Activated B cell treated with CpG ODN at 0.5 μM for 24 hours (primary cell): ENCODE results near the gene ZNF670. TPM values are rescaled to one million over a fixed set of nuclear protein-coding genes. Genes with fewer than 3 reads are reported as not detected.
A peak's percentile ranks its signal among the peaks of the same experiment; 100 is the strongest.

Experiments
- ATAC-seq: fragments of 200-7000 bp; cut with Tn5 transposase; one replicate; pipeline ENCODE4 v1.10.0; 2021; ENCODE audit warnings: low read depth, mild to moderate bottlenecking, moderate library complexity
- CTCF ChIA-PET: fragments of 350-600 bp; sonication (Branson Sonifier 250); formaldehyde crosslinking; loops from one replicate; lab custom pipeline; 2021; ENCODE audit warnings: antibody characterized with exemption; lab: Charles Lee
- POLR2A ChIA-PET: fragments of 350-600 bp; sonication (Branson Sonifier 250); formaldehyde crosslinking; loops from one replicate; lab custom pipeline; 2021; ENCODE audit warnings: antibody characterized with exemption; lab: Charles Lee
- DNase-seq: peaks from one replicate; pipeline ENCODE4 v3.0.0; 2022
- H3K27ac Mint-ChIP-seq: one replicate; pipeline ENCODE4 v1.8.0; 2020; ENCODE audit warnings: mixed read lengths
- H3K27me3 Mint-ChIP-seq: one replicate; pipeline ENCODE4 v1.8.0; 2021; ENCODE audit warnings: mixed read lengths
- H3K36me3 Mint-ChIP-seq: one replicate; pipeline ENCODE4 v1.8.0; 2021; ENCODE audit warnings: low read depth, mixed read lengths
- H3K4me1 Mint-ChIP-seq: one replicate; pipeline ENCODE4 v1.8.0; 2021; ENCODE audit warnings: mixed read lengths
- H3K4me3 Mint-ChIP-seq: one replicate; pipeline ENCODE4 v1.8.0; 2020; ENCODE audit warnings: mild to moderate bottlenecking, mixed read lengths
- H3K9me3 Mint-ChIP-seq: one replicate; pipeline ENCODE4 v1.8.0; 2020; ENCODE audit warnings: mixed read lengths
- intact Hi-C: fragments of 100-400 bp; cut with micrococcal nuclease; formaldehyde crosslinking; loops from one replicate; pipeline ENCODE4 v1.15.1; 2024
- total RNA-seq: library from RNA; stranded (reverse); gene quantifications from 2 replicates; pipeline ENCODE4 v1.2.3, GENCODE V29; 2022
- TF ChIP-seq, protein P1 (sequence below): fragments of 200-600 bp; IDR thresholded peaks from one replicate; pipeline ENCODE4 v1.8.0; 2022; ENCODE audit warnings: antibody characterized with exemption, mild to moderate bottlenecking

Gene ZNF670
- total RNA-seq, 1 donor from 2014 or later: 6.2 TPM

DNA sequence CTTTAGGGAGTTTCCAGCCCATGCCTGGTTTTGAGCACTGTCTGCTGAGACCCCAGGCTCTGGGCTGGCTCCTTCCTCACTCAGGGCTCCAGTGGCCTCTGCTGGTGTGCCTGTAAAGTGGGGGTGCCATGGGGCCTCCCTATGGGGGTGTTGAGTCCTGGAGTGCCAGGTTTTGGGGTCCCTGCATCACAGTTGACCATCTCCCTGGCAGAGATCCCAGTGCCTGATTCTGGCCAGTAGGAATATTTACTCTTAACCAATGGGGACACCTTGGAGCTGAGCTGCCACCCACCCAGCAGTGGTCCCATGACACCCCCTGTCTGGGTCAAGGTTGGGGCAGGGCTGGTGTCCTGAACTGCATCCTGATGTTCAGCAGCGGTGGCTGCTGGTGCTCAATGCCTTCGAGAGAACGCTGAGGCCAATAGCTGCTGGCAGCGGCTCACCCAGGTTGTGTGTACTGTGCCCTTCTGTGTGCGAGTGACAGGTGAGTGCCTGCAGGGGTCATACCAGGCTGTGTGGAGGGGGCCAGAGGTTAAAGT is 35.2 kb upstream of the ZNF670 start:
- TF ChIP-seq, protein P1, sequence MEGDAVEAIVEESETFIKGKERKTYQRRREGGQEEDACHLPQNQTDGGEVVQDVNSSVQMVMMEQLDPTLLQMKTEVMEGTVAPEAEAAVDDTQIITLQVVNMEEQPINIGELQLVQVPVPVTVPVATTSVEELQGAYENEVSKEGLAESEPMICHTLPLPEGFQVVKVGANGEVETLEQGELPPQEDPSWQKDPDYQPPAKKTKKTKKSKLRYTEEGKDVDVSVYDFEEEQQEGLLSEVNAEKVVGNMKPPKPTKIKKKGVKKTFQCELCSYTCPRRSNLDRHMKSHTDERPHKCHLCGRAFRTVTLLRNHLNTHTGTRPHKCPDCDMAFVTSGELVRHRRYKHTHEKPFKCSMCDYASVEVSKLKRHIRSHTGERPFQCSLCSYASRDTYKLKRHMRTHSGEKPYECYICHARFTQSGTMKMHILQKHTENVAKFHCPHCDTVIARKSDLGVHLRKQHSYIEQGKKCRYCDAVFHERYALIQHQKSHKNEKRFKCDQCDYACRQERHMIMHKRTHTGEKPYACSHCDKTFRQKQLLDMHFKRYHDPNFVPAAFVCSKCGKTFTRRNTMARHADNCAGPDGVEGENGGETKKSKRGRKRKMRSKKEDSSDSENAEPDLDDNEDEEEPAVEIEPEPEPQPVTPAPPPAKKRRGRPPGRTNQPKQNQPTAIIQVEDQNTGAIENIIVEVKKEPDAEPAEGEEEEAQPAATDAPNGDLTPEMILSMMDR: no peak
- POLR2A ChIA-PET: no interaction called here

DNA sequence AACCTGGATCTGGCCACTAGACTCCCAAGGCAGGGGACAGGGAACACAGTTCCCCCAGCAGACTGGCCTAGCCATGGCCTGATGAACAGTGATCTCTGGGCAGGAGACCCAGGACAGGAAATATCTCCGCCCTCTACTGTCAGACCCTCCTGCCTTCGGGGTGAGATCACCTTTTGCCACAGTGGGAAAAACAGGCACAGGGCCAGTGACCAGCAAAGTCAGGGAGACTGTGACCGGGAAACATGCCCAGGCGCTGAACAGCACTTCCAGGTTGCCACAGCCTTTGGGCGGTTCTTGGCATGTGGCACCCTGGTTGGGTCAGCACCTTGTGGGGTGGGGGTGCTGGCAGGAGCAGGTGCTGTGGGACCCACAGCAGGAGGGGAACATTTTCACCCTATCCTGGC is 34.5 kb upstream of the ZNF670 start:
- H3K27me3 Mint-ChIP-seq: peaks cover 34% of the 10 kb centered on the region
- no peak for ATAC-seq
- no peaks in the 10 kb centered on the region for H3K9me3 Mint-ChIP-seq
- ChIA-PET POLR2A (no interaction called here), CTCF (no interaction called here)
- intact Hi-C loops: no loop called here
- H3K4me1 Mint-ChIP-seq: peaks cover 6% of the 10 kb centered on the region
- TF ChIP-seq, protein P1: no peak
- H3K4me3 Mint-ChIP-seq: no peak overlapping the region
- no peaks in the 10 kb centered on the region for H3K36me3 Mint-ChIP-seq
- H3K27ac Mint-ChIP-seq: no peak overlapping the region
- no peak for DNase-seq

More for the DNA sequence above, 35.2 kb upstream of the ZNF670 start:
- H3K27ac Mint-ChIP-seq: no peak overlapping the region
- CTCF ChIA-PET: no interaction called here
- DNase-seq: no peak
- no peak for ATAC-seq
- H3K9me3 Mint-ChIP-seq: no peaks in the 10 kb centered on the region
- H3K4me3 Mint-ChIP-seq: no peak overlapping the region
- peaks cover 6% of the 10 kb centered on the region for H3K4me1 Mint-ChIP-seq
- intact Hi-C loops: no loop called here
- H3K27me3 Mint-ChIP-seq: peaks cover 27% of the 10 kb centered on the region
- no peaks in the 10 kb centered on the region for H3K36me3 Mint-ChIP-seq

DNA sequence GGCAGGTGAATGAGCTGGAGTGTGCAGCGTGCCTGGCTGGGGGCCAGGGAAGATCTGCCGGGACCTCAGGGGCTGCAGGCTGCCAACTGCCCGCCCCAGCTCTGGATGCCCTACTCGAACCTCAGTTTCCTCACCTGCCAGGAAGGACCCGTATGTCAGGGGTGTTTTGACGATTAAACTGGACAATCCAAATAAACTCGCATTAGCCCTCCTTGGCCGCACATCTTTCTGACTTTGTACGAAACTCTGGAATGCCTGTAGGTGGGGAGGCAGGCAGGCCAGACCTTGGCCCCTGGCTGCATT is 33.8 kb upstream of the ZNF670 start:
- TF ChIP-seq, protein P1: no peak
- POLR2A ChIA-PET: no interaction called here
- Mint-ChIP-seq H3K36me3 (no peaks in the 10 kb centered on the region), H3K4me3 (peak overlapping the region; percentile 50), H3K27ac (no peak overlapping the region), H3K4me1 (peaks cover 6% of the 10 kb centered on the region), H3K27me3 (peaks cover 38% of the 10 kb centered on the region), H3K9me3 (no peaks in the 10 kb centered on the region)
- intact Hi-C loops: no loop called here
- CTCF ChIA-PET: no interaction called here
- ATAC-seq: no peak
- no peak for DNase-seq

DNA sequence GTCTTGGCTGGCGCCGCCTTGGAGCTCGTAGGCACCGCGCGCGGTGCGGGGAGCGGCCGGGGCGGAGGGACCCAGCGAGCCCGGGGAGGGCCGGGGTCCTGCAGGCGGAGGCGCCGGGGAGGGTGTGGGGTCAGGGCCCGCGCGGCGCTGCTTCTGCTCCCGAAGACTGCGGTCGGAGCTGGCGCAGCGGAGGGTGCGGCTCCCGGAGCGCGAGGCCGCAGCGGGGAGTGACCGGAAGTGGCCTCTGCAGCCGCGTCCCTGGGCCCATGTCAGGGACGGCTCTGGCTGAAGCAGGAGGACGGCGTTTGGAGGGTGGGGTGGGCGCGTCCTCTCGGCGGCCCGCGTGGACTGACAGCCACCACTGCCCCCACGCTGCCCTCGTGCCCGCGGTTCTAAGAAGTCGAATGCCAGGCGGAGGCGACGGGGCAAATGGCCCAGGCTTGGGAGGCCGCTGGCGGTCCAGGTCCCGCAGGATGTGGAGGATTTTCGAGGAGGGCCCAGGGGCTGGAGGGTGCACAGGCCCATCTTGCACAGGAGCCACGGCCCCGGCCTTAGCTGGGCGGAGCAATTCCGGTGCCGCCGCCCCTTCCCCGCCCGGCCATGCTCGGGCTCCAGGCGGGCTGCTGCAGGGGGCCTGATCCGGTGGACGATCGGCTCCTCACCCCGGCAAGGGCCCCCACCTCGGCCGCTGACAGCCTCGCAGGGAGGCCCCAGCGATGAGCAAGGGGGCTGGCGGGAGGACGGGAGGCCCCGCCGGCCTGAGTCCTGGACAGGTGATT is 33.3 kb upstream of the ZNF670 start:
- no peaks in the 10 kb centered on the region for H3K36me3 Mint-ChIP-seq
- DNase-seq (no peak), ATAC-seq (peak; percentile 56)
- POLR2A ChIA-PET: interaction anchor here (0.7 kb wide), 1 partner anchor 9 kb away, joined by 3 read pairs; no protein-coding TSS in a partner anchor
- H3K4me1 Mint-ChIP-seq: peaks cover 6% of the 10 kb centered on the region
- CTCF ChIA-PET: no interaction called here
- H3K27me3 Mint-ChIP-seq: peaks cover 44% of the 10 kb centered on the region
- TF ChIP-seq, protein P1: no peak
- no peaks in the 10 kb centered on the region for H3K9me3 Mint-ChIP-seq
- peak overlapping the region; percentile 38 for H3K4me3 Mint-ChIP-seq
- no peak overlapping the region for H3K27ac Mint-ChIP-seq
- intact Hi-C loops: no loop called here

- POLR2A ChIA-PET: interaction anchor here (0.7 kb wide), 1 partner anchor 9 kb away, joined by 3 read pairs; no protein-coding TSS in a partner anchor
These were observed 32.7 kb upstream of the ZNF670 start for GRCh38 chr1:247111259-247111699.

More at GRCh38 chr1:247111259-247111699, 32.7 kb upstream of the ZNF670 start:
- H3K27me3 Mint-ChIP-seq: peaks cover 45% of the 10 kb centered on the region
- intact Hi-C loops: no loop called here
- H3K36me3 Mint-ChIP-seq: no peaks in the 10 kb centered on the region
- TF ChIP-seq, protein P1: no peak
- no peak overlapping the region for H3K27ac Mint-ChIP-seq
- no peaks in the 10 kb centered on the region for H3K9me3 Mint-ChIP-seq
- DNase-seq: no peak
- ATAC-seq: peak; percentile 56
- CTCF ChIA-PET: no interaction called here
- peaks cover 6% of the 10 kb centered on the region for H3K4me1 Mint-ChIP-seq
- peak overlapping the region; percentile 73 for H3K4me3 Mint-ChIP-seq
